ENCODE measurements around the gene CNGA4.

Gene CNGA4, protein sequence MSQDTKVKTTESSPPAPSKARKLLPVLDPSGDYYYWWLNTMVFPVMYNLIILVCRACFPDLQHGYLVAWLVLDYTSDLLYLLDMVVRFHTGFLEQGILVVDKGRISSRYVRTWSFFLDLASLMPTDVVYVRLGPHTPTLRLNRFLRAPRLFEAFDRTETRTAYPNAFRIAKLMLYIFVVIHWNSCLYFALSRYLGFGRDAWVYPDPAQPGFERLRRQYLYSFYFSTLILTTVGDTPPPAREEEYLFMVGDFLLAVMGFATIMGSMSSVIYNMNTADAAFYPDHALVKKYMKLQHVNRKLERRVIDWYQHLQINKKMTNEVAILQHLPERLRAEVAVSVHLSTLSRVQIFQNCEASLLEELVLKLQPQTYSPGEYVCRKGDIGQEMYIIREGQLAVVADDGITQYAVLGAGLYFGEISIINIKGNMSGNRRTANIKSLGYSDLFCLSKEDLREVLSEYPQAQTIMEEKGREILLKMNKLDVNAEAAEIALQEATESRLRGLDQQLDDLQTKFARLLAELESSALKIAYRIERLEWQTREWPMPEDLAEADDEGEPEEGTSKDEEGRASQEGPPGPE

DNA sequence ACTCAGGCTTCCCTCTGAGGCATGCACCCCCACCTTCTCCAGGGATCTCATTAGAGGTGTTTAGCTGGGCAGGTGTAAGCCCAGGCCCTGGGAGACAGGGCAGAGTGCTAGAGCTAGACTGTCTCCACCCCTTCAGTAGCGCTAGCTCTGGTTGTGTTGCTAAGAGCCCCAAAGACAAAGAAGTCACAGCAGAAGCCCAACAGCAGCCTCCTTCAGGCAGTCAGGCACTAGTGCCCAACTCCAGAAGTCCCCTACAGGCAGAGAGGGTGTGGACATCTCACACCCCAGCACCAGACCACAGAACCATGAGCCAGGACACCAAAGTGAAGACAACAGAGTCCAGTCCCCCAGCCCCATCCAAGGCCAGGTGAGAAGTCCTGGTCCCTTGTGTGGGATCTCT, at the start of gene CNGA4:
TSS of gene CNGA4 (plus strand) at position 188 of the 400 bp plus-strand sequence. CDS start at position 306, 118 bp downstream.
- POLR2A ChIA-PET (ENCODE audit: low non-redundant PET), result no interaction called here
- TF ChIP-seq, protein P1, sequence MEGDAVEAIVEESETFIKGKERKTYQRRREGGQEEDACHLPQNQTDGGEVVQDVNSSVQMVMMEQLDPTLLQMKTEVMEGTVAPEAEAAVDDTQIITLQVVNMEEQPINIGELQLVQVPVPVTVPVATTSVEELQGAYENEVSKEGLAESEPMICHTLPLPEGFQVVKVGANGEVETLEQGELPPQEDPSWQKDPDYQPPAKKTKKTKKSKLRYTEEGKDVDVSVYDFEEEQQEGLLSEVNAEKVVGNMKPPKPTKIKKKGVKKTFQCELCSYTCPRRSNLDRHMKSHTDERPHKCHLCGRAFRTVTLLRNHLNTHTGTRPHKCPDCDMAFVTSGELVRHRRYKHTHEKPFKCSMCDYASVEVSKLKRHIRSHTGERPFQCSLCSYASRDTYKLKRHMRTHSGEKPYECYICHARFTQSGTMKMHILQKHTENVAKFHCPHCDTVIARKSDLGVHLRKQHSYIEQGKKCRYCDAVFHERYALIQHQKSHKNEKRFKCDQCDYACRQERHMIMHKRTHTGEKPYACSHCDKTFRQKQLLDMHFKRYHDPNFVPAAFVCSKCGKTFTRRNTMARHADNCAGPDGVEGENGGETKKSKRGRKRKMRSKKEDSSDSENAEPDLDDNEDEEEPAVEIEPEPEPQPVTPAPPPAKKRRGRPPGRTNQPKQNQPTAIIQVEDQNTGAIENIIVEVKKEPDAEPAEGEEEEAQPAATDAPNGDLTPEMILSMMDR (conservative IDR thresholded peaks at IDR 0.05; ENCODE audit: low read depth), result no peak
- H3K27ac ChIP-seq, result no peak within 1 kb of the TSS
- DNase-seq (ENCODE audit: low spot score), result no peak
- CTCF ChIA-PET, result interaction anchor here (0.8 kb wide), 1 partner anchor 12 kb away, joined by 3 read pairs; no protein-coding TSS in a partner anchor

DNA sequence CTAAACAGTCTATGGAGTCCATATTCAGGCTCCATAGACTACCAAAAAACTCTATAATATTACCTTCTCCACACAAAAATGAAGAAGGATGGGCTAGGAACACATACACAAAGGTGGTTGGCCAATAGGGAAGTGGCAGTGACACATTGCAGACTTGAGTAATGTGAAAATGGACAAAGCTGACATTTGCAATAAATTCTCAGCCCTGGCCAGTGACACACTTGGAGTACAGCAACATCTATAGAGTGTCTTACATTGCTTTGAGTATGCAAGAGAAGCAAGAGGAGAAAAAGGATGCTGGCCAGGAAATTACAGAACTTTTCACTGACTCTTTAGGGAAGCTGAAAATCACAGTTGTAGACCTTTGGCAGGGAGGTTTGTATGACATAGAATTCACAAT, 47.1 kb upstream of the CNGA4 start:
- no peak overlapping the region for H3K27ac ChIP-seq
- DNase-seq (ENCODE audit: low spot score), result no peak
- ChIA-PET POLR2A (ENCODE audit: low non-redundant PET) (no interaction called here), CTCF (no interaction called here)
- TF ChIP-seq, protein P1 (conservative IDR thresholded peaks at IDR 0.05; ENCODE audit: low read depth), result no peak

DNA sequence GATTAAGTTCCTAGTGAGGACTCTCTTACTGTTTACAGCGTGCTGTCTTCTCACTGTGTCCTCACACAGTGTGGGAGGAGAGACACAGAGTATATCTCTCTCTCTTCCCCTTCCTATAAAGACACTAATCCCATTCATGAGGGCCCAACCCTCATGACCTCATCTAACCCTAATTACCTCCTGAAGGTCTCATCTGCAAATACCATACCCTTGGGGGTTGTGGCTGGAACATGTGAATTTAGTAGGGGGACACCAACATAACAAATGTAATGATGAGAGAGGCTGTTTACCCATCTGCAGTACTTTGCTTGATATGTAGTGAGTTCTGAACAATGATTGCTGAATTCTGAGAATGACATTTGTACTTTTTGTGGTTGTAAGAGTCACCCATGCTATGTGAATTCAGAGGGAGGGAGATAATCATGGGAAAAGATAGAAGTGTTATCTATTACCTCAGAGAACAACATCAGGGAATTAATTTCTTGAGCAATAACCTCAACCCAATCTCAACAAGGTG, 44.8 kb upstream of the CNGA4 start:
- CTCF ChIA-PET, result no interaction called here
- TF ChIP-seq, protein P1 (conservative IDR thresholded peaks at IDR 0.05; ENCODE audit: low read depth), result no peak

DNA sequence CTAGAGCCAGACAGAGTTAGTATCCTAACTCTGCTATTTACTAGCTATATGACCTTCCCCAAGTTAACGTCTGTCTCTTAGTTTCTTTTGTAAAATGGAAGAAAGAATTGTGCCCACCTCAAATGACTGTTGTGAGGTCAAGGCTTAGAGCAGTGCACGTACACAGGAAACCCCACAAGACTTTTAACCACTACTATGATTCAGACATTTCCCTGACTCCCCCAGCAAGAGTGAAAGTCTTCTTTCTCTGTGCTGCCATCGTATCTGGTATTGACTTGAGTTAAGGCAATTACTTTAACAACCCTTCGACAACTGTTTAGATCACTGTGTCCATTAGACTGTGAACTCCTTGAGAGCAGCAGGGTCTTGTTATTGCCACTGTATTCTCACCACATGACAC, 42.5 kb upstream of the CNGA4 start:
- no peak for DNase-seq (ENCODE audit: low spot score)
- H3K27ac ChIP-seq, result no peak overlapping the region
- TF ChIP-seq, protein P1 (conservative IDR thresholded peaks at IDR 0.05; ENCODE audit: low read depth), result no peak
- POLR2A ChIA-PET (ENCODE audit: low non-redundant PET), result no interaction called here
- CTCF ChIA-PET, result interaction anchor here (0.6 kb wide), 1 partner anchor 157 kb away, joined by 3 read pairs; no protein-coding TSS in a partner anchor

More for the DNA sequence above, 44.8 kb upstream of the CNGA4 start:
- no peak for DNase-seq (ENCODE audit: low spot score)
- POLR2A ChIA-PET (ENCODE audit: low non-redundant PET), result no interaction called here
- H3K27ac ChIP-seq, result no peak overlapping the region

DNA sequence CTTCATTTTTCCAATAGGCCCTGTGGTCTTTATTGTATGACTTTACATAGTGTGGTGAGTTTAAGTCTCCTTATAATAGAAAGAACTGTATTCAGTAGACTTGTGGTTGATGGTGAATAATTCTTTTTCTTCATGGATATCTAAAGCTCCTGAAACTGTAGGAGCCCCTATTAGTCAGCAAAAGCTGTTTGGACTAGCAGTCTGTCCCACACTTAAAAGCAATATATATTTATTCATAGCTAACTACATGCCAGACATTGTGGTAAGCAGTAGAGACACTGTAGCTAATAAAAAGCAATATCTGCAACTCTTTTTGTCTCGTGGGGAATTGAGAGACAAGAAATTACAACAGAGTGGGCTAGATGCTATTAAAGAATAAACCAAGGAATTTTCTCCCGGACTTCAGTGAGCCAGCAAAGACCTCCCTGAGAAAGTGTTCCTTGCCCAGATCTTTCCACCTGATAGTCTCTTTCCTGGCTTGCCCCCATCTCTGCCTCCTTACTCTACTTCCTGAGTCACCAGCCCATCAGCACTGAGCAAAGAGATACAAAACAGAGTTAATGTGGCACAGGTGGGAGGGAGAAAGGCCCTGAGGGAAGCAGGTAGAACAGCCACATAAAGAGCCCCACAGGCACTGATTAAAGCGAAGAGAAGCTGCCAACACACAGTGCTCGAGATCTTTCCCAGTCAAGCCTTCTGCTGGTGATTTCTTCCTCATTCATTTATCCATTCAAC, 41.3 kb upstream of the CNGA4 start:
- H3K27ac ChIP-seq, result no peak overlapping the region
- ChIA-PET POLR2A (ENCODE audit: low non-redundant PET) (no interaction called here), CTCF (no interaction called here)
- TF ChIP-seq, protein P1 (conservative IDR thresholded peaks at IDR 0.05; ENCODE audit: low read depth), result no peak
- no peak for DNase-seq (ENCODE audit: low spot score)

DNA sequence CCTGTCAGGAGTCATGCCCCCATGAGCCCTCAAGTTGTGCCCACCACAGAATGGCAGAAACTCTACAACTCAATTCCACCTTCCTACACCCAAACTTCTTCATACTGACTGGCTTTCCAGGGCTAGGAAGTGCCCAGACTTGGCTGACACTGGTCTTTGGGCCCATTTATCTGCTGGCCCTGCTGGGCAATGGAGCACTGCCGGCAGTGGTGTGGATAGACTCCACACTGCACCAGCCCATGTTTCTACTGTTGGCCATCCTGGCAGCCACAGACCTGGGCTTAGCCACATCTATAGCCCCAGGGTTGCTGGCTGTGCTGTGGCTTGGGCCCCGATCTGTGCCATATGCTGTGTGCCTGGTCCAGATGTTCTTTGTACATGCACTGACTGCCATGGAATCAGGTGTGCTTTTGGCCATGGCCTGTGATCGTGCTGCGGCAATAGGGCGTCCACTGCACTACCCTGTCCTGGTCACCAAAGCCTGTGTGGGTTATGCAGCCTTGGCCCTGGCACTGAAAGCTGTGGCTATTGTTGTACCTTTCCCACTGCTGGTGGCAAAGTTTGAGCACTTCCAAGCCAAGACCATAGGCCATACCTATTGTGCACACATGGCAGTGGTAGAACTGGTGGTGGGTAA, 39.6 kb upstream of the CNGA4 start, which contains the start of gene OR52W1:
TSS of gene OR52W1 (plus strand) at position 51 of the 637 bp plus-strand sequence. CDS start at position 51, 0 bp downstream.
- H3K27ac ChIP-seq, result no peak within 1 kb of the TSS
- ChIA-PET POLR2A (ENCODE audit: low non-redundant PET) (no interaction called here), CTCF (no interaction called here)
- TF ChIP-seq, protein P1 (conservative IDR thresholded peaks at IDR 0.05; ENCODE audit: low read depth), result no peak
- DNase-seq (ENCODE audit: low spot score), result no peak
